ENCODE results near the gene LGALS7. TPM values are rescaled to one million over a fixed set of nuclear protein-coding genes. Genes with fewer than 3 reads are reported as not detected.

Gene LGALS7
- total and polyA plus RNA-seq, 10 of the 15 experiments (the other 5 are each of a cell fraction or from before 2014, with no cell fraction given) = 0.19 TPM; not detected in 9

DNA sequence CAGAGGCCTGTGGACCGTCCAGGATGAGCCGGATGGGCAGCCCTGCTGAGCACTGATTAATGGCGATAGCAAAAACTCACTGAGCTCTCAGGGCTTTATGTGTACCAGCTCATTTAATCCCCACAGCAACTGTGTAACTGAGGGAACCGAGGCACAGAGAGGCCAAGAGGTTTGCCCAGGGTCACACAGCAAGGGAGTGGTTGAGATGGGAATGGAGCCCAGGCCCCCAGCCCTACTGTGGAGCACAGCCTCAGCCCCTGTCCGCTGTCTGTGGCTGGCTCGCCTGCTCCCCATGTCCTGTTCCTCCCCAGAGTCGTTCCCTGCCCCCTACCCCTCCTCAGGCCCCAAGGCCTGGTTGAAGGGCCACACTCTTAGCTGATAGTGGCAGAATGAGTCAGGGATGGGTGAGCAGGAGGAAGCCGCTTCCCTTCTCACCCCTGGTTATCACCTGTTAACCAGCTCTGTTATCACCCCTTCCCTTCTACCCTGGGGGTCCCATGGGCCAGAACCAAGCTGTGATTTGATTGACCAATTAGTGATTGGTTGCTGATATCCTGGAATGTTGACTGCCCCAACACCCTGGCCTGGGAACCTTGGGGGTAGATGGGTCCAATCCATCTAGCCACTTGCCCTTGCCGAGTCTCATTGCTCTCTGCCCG lies 50.2 kb downstream of the LGALS7 start (continued):
- TF ChIP-seq ZBTB40 (IDR thresholded peaks at IDR 0.05; ENCODE audit: borderline replicate concordance) = no peak
- TF ChIP-seq HDAC6 (IDR thresholded peaks at IDR 0.05; ENCODE audit: unreplicated experiment) = no peak
- TF ChIP-seq RELB (IDR thresholded peaks at IDR 0.05; ENCODE audit: low read depth) = no peak
- TF ChIP-seq CBFB (IDR thresholded peaks at IDR 0.05; ENCODE audit: low read depth) = no peak
- no peak for TF ChIP-seq IRF4 (IDR thresholded peaks at IDR 0.05; ENCODE audit: low read depth, low read length)
